Measurements from ENCODE around the gene SLC5A1. TPM values are rescaled to one million over a fixed set of nuclear protein-coding genes. Genes with fewer than 3 reads are reported as not detected.

SLC5A1 gene
- total RNA-seq: not detected in 2 replicates

DNA sequence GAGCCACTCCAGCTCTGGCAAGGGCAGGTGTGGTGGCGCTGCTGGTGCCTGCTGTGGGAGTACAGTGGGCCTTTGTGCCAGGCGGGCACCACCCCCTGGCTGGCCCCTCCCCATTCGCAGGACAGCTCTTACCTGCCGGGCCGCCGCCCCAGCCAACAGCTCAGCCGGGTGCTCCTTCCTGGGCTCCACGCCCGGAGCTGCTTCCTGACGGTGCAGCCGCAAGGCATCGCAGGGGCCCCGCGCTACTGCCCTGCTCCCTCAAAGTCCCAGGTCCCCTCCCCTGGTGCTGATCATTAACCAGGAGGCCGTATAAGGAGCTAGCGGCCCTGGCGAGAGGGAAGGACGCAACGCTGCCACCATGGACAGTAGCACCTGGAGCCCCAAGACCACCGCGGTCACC, at the start of gene SLC5A1:
TSS of gene SLC5A1 (plus strand) at position 338 of the 400 bp plus-strand sequence. CDS start at position 359, 21 bp downstream.
- DNase-seq (ENCODE audit: low read depth): no peak

DNA sequence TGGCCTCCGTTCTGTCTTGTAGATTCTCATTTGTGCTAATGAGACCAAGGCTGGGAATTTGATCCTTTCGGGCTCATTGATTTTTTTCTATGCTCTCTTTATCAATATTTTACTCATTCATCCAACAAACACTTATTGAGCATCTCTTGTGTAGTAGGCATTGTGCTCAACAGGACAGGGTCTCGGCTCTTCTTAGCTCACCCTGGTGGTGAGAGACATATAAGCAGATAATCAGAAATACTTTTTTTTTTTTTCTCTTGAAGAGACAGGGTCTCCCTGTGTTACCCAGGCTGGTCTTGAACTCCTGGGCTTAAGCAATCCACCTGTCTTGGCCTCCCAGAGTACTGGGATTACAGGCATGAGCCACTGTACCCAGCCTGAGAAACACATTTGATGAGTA, 48.0 kb upstream of the SLC5A1 start:
- no peak for DNase-seq (ENCODE audit: low read depth)

DNA sequence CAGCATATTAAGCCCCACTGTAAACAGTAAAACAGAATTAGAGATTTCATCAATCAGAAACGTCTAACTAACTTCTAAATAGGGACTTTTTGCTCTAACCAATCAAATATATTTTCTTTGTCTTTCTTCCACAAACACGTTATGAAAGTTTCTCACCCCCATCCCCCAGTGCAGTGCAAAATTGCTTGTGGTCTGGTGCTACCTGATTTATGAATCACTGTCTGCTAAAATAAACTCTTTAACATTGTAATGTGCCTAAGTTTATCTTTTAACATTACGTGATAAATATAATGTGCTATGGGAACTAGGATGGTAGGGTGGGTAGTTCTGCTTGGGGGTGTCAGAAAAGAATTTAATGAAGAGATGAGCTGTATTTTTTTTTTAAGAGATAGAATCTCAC, 47.3 kb upstream of the SLC5A1 start:
- no peak for DNase-seq (ENCODE audit: low read depth)

DNA sequence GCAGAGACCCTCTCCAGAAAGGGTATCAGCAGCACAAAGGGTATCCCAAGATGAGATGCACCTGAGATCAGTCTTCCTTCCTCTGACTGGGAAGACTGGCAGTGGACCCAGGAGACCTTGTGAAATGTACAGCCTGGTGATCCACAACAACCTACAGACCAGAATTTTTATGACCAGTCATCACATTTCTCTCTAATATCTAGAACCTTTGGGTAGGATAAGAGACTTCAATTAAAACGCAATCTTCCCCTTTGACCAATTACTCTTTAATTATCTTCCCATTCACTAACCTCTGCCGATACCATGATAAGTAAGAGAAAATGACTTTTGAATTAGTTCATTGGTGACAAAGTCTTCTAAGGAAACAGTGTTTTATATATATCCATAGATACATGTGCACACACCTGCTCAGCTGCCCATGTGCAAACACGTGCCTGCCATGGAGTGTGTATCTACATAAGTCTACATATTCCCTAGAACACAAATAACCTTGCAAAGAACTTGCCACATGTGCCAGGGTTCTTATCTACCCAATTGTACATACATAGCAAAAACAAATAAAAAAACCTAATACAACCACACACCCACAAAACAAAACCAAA, 44.2 kb upstream of the SLC5A1 start:
- no peak for DNase-seq (ENCODE audit: low read depth)

DNA sequence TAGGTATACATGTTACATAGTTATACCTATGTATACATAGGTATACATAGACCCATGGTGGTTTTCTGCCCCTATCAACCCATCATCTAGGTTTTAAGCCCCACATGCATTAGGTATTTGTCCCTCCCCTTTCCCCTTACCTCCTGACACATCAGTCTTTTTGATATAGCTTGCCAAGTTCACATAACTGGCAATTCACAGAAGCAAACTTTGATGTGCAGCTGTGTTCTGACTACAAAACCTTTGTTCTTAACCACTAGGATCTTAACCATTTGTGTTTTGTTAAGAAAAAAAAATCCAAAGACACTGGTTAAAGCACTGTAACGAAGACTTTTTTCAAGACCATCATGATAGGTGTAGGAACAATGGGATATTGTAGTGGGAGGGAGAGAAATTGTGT, 42.9 kb upstream of the SLC5A1 start:
- no peak for DNase-seq (ENCODE audit: low read depth)

DNA sequence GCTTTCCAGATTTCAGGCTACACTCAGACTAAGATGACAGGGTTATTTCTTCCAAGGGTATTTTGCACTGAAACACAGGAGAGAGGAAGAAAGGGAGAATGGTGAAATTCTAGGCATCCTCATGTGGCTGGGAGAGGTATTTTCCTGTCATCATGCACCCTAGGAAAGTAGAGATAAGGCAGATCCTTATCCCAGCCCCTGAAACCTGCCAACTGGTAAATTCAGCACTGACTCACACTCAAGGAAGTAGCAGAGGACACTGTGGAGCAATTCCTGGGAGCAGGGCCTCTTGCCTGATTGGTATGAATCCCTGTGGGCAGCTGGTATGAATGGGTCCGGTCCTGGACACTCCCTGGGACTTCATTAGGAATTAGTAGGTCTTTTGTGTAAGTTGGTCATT, 37.6 kb upstream of the SLC5A1 start:
- DNase-seq (ENCODE audit: low read depth): peak; percentile 49

DNA sequence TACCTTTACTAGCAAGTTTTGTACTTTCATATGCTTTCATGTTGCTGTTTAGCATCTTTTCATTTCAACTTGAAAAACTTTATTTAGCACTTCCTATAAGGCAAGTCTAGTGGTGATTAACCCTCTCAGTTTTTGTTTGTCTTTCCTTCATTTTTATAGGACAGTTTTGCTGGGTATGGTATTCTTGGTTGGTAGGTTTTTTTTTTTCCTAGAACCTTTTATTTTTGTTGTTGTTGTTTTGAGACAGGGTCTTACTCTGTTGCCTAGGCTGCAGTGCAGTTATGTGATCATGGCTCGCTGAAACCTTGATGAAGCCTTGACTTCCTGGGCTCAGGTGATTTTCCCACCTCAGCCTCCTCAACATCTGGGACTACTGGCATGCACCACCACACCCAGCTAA, 29.9 kb upstream of the SLC5A1 start:
- no peak for DNase-seq (ENCODE audit: low read depth)

DNA sequence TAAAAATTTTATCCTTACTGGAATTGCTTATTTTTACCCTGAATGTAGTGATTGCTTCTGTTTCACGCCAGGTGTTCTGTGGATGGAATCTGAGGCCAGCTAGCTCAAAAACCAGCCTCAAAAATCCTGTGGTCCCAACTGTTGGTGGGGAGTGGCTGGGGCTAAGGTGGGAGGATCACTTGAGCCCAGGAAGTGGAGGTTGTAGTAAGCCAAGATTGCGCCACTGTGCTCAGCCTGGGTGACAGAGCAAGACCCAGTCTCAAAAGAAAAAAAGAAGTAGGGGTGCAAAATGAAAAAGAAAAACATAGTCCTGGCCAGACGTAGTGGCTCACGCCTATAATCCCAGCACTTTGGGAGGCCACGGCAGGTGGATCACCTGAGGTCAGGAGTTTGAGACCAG, 27.0 kb upstream of the SLC5A1 start:
- DNase-seq (ENCODE audit: low read depth): no peak

DNA sequence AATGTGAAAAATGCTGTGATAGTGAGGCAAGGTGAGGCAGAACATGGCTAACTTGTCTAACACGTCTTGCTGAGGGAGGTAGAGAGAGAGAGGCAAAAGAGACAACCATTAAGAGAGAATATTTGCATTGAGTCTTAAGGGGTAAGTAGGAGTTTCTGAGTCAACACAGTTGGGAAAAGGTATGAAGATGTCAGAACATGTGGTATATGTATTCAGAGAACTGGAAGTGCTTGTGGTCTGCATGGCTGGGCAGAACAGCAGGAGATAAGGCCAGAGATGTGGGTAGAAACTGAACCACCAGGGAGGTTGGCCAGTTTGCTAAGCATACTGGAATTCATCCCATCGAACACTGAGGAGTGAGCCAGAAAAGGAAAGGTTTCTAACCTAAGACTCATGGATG, 25.0 kb upstream of the SLC5A1 start:
- peak; percentile 33 for DNase-seq (ENCODE audit: low read depth)

DNA sequence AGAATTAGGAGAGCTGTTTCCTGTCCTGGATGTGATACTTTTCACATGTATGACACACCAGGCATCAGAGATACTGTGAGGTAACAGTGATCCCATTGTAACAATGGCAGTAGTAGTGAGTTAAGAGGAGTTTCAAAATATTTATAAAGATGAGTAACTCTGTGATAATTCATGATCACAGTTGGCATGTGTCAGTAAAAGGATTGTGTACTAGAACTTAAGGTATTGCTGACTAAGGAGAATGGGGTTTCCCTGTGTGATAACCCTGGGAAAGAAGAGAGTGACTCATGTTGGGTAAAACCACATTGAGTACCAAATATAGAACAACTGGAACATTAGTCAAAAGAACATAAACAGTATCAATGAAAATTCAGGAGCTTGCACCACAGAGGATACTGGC, 22.9 kb upstream of the SLC5A1 start:
- DNase-seq (ENCODE audit: low read depth): peak; percentile 99

DNA sequence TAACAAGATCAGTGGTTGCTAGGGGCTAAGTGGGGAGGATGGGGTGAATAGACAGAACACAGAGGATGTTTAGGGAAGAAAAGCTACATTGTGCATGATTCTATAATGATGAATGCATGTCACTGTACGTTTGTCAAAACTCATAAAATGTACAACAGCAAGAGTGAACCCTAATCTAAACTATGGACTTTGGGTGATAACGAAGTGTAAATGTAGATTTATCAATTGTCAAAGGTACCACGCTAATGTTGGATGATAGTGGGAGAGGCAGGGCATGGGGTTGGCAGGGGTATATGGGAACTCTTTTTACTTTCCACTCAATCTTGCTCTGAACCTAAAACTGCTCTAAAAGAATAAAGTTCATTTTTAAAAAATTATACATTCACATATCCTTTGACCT, 21.3 kb upstream of the SLC5A1 start:
- DNase-seq (ENCODE audit: low read depth): no peak

DNA sequence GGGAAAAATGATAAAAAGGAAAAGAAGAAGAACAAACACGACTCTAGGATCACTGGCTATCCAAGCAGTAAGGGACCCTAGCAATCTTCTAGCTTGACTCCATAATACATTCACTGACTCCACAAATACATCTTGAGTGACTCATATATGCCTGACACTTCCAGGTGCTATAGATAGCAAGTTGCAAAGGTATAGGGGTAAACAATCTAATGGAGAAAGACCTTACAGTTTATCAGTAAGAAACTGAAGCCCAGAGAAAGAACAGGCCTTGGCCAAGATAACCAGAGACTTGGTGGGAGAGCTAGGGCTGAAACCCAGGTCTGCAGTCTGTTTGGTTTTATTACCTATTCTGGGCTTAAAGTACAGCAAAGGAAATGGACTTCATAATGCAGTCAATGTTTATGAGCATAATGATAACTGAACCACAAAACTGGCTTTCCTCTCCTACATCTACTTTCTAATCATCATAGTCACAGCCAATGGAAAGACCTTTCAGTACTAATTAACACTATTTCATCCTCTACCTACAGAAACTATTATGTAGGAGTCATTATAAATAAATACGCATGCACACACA, 19.7 kb upstream of the SLC5A1 start:
- no peak for DNase-seq (ENCODE audit: low read depth)

DNA sequence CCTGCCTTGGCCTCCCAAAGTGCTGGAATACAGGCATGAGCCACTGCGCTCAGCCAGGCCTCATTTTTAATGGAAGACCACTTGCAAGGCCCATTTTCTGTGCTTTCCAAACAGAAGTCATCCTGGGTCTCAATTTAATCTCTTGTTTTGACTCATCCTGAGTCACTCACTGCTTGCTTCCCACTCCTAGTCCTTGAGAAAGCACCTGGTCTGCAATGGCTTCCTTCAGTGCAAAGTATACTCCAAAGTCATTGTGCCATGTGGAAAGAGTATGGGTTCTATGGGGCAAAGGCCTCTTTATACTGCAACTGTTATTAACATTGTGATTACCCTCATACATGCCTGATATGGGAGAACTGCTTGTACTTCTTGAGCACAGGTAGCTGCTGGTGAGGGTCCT, 18.3 kb upstream of the SLC5A1 start:
- DNase-seq (ENCODE audit: low read depth): peak; percentile 57

DNA sequence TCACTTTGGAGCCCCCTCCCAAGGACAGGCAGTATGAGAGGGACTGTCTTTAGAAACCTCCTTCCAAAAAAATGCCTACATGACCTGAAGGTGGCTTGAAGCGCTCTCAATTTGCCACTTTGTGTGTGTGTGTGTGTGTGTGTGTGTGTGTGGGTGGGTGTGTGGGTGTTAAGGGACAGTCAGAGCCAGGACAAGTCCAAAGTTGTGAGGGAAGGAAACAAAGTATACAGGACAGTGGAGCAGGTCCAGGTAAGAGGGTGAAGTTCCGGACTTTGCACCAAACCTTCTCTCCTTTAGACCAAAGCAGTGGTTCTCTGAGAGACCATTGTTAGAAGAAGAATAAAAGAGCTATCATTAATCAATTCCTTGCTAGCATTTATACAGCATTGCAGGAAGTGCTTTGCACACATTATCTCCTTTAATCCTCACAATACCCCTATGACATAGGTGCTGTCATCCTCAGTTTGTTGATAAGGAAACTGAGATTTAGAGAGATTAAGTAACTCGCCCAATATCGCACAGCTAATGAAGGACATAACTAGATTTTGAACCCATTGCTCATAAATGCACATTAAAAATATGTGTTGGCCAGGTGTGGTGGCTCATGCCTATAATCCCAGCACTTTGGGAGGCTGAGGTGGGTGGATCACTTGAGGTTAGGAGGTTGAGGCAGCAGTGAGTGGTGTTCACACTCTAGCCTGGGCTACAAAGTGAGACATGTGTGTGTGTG, 12.4 kb upstream of the SLC5A1 start:
- DNase-seq (ENCODE audit: low read depth): no peak

DNA sequence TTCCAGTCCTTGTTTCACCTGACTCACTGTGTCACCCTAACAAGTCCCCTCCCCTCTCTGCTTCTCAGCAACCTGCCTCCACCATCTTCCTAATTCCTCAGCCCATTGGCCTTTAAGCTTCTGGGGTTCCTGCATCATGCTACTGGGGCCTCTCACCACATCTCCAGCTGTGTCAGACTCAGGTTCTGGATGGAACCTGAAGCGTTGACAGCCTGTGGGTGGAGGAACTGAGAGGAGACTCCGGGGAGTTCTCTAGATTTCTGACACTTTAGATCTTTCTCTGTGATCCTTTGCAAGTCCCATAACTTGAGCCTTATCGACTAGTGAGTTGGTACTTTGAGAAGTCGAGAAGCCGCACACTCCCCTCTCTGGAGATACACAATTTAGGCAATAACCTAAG, 11.6 kb upstream of the SLC5A1 start:
- no peak for DNase-seq (ENCODE audit: low read depth)

DNA sequence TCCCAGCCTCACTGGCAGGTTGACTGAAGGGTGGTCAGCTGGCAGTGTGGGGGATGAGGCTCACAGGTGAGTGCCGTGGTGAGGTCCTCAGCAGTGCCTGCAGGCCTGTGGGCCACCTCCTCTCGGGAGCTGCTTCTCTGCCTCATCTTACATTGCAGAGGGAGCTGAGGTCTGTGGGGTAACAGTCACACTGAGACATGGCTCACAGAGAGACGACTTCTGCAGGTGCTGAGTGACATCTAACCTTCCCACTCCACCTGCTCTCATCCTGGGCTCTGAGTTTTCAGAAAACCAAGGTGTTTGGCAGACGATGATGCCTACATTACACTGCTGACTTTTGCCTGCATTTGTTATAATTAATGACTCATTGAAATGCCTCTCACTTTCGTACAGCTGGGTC, 8.8 kb upstream of the SLC5A1 start:
- DNase-seq (ENCODE audit: low read depth): no peak

DNA sequence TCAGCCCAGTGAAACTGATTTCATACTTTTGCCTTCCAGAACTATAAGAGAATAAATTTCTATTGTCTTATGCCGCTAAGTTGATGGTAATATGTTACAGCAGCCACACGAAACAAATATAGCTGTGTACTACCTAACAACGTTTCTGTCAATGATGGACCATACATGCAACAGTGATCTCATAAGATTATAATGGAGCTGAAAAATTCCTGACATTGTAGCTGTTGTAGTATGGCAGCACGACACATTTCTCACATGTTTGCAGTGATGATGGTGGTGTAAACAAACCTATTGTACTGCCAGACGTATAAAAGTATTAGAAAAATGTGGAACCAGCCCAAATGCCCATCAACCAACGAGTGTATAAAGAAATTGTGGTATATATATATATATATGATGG, 5.8 kb upstream of the SLC5A1 start:
- DNase-seq (ENCODE audit: low read depth): no peak

DNA sequence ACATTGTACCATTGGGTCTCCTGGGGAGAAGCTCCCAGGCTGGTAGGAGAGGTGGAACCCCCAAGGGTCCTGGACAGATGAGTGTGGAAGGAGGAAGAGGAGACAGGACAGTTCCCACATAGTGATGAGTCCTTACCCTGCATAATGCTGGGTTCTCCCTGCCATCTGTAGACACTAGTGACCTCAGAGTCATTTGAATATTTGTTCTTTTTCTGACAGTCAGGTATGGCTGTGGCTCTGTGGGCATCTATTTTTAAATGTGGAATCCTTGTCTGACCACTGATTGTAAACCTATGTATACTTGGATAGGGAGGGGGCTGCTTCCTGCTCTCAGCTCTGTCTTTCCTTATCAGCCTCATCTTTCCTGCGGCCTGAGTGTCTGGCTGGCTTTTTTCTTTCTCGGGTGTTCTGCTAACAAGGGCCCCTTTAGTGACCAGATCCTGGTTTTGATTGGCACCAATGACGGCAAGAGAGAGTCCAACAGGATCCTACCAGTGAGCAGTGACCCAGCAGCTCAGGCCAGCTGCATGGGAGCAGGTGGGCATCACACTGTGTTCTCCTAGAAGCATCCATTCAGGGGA, 2.6 kb upstream of the SLC5A1 start:
- no peak for DNase-seq (ENCODE audit: low read depth)

DNA sequence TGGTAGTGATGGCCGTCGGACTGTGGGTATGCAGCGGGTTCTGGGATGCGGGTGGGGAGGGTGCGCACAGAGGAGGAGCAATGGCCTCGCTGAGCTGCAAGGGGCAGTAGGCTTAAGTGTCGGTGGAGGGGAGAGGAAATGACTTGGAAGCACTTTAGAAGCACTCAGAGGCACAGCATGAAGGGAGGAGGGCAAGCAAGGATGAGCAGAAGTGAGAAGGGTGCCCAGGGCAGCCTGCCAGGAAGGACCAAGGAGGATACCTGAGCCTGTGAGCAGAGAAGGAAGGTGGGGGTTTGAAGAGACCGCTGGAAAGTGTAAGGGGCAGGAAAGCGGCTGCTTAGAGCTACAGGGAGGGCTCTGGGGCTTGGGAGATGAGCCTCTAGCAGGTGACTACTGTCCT, 330 bp downstream of the SLC5A1 start:
- no peak for DNase-seq (ENCODE audit: low read depth)

DNA sequence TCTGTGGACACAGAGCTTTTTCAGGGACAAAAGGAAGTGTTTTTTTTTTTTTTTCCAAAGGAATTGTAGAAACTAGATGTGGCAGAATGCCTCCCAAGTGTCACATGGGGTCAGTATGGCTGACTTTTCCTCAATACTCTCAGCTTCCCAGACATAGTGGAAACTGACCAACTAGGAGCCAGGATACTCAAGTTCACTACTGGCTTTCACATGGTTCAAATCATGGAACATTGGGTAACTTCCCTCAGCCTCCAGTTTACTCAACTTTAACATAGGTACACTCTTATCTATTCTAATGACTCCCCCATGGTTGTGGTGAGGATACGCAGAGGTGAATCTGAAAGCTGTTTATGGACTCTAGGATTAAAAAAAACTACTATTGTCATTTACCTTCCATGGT, 1.4 kb downstream of the SLC5A1 start:
- DNase-seq (ENCODE audit: low read depth): no peak

DNA sequence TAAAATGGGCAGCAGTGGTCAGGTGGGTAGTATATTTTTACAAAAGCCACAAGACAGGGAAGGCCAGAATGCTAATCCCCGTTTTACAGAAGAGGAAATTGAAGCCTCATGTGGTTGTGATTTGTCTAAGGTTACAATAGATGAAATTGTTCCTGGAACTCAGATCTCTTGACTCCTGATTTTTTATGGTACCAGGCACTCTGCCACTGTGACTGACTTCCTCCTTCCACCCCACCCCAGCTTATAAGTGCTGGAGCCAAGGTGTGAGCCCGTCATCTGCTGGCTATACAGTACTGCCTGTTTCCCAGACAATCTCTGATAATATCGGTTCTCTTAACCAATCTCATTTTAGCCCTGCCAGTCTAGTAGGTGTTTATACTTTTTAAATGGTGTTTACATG, 1.9 kb downstream of the SLC5A1 start:
- DNase-seq (ENCODE audit: low read depth): peak; percentile 7

DNA sequence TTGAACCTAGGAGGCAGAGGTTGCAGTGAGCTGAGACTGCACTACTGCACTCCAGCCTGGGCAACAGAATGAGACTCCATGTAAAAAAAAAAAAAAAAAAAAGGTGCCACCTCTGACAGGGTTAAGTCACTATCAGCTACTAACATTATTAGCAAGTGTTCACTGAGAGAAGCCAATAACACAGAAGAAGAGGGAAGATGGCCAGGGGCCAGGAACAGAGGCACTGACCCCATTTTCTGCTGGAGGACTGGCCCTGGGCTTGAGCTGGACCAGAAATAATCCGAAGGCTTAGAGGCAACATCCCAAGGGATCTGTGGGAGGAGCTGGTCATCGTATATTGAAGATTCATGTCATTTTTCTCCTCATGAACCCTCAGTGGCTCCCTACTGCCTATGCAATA, 5.0 kb downstream of the SLC5A1 start:
- DNase-seq (ENCODE audit: low read depth): no peak
